A549 (cell line): Measurements from ENCODE around the gene SH3BP5L.

Source experiments
- NFE2L2 ChIP-seq: fragments of 150-350 bp; conservative IDR thresholded peaks from 2 replicates; pipeline ENCODE4 v1.6.1; 2014; ENCODE audit warnings: low read length
- RFX5 ChIP-seq: fragments of 450-650 bp; IDR thresholded peaks from 2 replicates; pipeline ENCODE4 v1.7.1; 2014; ENCODE audit warnings: antibody characterized with exemption, mild to moderate bottlenecking, moderate library complexity
- USF2 ChIP-seq: fragments of 450-650 bp; IDR thresholded peaks from 2 replicates; pipeline ENCODE4 v1.6.1; 2014; ENCODE audit warnings: antibody characterized with exemption

DNA sequence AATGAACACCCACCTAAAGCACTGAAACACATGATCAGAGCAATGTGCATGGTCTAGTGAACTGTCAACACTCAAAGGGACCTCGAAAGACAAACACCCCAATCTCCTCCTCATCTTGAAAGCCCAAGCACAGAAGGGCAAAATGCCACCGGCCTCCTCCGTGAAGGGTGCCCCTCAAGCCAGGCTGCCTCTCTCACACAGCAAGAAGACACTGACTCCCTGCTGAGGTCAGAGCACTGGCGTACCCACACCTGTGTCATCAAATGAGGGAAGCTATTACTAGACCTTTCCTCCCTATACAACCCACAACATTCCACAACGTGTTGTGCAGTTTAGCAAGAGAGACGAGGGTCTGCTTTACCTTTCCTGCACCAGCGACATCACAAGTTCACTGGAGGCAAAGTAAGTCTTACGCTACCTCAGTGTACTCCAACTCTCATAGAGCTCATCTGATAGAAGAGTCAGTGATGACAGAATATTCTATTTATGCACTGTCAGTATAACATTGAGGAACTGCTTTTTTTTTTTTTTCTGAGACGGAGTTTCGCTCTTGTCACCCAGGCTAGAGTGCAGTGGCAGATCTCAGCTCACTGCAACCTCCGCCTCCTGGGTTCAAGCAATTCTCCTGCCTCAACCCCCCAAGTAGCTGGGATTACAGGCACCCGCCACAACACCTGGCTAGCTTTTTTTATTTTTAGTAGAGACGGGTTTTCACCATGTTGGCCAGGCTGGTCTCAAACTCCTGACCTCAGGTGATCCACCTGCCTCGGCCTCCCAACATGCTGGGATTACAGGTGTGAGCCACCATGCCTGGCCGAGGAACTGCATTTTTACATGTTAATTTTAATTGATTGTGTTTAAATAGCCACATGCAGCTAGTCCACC lies 3.3 kb downstream of the SH3BP5L start:
- TF ChIP-seq NFE2L2, result no peak
- no peak for TF ChIP-seq RFX5
- no peak for TF ChIP-seq USF2
